Measurements from ENCODE around the gene VSX2. TPM values are rescaled to one million over a fixed set of nuclear protein-coding genes. Genes with fewer than 3 reads are reported as not detected.
"Not testable (repeated sequence)": the region's sequence is repeated elsewhere in the genome, so short reads cannot be mapped to it uniquely, and the experiment has no call there.

Gene VSX2
- total RNA-seq, 1 donor from 2014 or later: not detected

DNA sequence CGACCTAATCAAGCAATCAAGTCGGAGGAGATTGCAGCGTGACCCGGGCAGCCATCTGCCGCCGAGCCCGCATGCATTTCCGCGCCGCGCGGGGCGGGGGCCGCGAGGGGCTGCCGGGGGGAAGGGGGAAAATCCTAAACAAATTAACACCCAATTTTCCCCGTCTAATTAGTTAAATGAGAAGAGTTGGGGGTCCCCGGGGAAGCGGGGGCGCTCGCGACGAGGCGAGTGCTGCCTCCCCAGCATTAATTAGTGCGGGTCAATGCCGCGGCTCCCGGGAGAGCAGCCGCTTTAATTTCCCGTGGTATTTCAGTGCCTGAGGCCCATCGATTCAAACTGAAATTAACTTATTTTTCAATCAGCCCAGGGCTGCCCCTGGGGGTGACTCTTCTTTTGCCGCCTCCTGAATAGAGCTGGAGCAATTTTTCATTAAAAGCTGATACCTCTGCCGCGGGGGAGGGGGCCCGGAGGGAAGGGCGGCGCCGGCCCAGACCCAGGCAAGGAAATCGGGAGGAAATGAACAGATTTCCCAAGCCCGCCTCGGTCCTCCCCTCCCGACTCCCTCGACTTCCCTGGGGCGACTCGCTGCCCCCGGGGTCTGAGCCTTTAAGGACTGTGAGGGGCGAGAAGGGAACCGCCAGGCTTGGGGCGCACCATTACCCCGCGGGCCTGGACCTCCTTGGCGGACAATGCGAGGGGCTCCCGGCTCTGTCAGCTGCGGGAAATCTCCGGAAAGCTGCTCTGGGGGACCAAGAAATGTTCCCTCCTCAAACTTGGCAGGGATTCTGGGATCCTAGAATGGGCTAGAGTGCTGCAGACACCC lies 18.9 kb downstream of the VSX2 start:
- no peak for DNase-seq (ENCODE audit: extremely low read depth, low read depth, low spot score)

DNA sequence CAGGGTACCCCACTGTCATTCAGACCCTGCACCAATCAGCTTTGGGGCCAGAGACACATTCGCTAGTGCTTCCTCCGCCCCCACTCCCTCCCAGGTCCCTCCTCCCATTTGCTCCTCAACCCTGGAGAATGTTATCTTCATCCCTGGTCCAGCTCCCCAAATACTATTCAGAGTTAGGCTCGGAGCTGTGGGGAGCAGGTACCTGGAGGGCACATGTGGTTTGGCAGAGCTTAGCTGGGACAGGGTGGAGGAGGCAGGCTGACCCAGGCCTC lies 19.5 kb downstream of the VSX2 start:
- no peak for DNase-seq (ENCODE audit: extremely low read depth, low read depth, low spot score)

DNA sequence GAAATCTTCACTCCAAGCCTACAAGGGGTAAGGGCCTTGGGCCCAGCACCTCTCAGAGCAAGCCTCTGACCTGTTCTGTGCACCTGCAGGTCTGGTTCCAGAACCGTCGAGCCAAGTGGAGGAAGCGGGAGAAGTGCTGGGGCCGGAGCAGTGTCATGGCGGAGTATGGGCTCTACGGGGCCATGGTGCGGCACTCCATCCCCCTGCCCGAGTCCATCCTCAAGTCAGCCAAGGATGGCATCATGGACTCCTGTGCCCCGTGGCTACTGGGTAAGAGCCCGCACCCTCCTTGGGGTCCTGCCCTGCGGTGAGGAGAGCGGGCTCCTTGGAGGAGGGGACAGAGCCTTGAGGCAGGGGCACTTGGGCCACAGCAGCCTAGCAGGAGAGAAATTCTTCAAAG lies 20.3 kb downstream of the VSX2 start:
- no peak for DNase-seq (ENCODE audit: extremely low read depth, low read depth, low spot score)

DNA sequence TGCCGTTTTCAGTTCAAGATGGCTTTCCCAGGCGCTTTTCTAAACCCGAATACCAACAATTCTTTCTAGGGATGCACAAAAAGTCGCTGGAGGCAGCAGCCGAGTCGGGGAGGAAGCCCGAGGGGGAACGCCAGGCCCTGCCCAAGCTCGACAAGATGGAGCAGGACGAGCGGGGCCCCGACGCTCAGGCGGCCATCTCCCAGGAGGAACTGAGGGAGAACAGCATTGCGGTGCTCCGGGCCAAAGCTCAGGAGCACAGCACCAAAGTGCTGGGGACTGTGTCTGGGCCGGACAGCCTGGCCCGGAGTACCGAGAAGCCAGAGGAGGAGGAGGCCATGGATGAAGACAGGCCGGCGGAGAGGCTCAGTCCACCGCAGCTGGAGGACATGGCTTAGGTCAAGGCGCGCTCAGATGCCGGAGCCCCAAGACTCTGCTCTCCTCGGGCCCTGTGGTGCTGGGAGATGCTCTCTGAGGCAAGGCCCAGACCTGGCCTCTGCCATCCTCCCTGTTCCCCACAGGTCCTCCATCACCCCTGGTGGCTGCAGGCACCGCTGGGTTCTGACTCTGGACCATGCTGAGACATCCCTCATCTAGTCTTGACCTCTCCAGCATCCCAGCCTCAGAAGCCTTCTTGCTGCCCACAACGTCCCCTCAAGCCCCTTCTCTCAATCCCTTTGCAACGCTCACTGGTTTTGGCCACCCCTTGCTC lies 21.4 kb downstream of the VSX2 start:
- no peak for DNase-seq (ENCODE audit: extremely low read depth, low read depth, low spot score)

DNA sequence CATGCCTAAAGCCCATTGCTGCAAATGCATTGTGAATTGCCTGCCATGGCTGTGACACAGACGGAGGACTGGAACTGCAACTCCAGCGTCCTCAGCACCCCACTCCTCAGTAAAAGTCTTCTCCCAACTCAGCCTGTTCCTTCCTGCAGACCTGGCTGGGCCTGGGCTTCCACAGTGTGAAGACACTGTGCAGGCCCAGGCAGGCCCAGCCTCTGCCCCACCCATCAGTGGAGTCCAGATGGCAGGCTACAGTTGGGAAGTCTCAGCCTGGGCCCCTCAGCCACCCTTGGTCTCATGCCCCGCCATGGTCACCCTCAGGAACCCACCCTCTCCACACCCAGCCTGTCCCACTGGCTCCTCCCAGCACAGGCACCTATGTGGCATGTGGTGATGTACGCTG lies 22.0 kb downstream of the VSX2 start:
- DNase-seq (ENCODE audit: extremely low read depth, low read depth, low spot score): no peak

DNA sequence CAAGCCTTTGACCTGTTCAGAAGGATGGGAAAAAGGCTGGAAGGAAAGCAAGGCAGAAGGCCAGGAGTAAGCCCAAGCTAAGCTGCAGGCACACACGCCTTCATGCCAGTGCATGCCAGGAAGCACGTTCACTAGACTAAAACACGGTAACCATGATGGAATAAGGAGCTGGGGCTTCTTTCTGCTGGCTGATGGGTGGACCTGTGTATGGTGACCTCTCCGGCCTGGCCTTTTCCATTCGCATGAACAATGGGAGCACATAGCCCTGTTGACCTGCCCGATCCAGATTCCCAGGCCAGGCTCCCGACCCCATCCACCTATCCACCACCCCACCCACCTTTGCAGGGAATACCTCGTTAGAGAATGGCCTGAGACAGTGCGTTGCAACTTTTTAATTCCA lies 22.8 kb downstream of the VSX2 start:
- no peak for DNase-seq (ENCODE audit: extremely low read depth, low read depth, low spot score)

DNA sequence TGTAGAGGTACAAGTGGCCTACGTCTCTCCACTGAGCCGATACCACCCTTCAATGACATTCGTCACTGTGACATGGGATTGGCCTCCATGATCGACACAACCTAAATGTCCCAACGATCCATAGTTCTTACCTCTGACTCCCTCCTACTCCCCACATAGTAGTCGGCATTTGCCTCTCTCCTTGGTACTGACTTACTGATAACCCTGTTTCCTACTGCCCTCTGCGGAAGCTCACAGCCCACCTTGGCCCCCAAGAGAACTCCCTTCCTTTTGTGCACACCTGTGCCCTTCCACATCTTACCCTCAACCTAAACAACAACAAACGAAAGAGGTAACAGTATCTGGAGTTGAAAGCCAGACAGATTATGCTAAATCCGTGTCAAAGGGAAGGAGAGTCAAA lies 23.9 kb downstream of the VSX2 start:
- no peak for DNase-seq (ENCODE audit: extremely low read depth, low read depth, low spot score)

DNA sequence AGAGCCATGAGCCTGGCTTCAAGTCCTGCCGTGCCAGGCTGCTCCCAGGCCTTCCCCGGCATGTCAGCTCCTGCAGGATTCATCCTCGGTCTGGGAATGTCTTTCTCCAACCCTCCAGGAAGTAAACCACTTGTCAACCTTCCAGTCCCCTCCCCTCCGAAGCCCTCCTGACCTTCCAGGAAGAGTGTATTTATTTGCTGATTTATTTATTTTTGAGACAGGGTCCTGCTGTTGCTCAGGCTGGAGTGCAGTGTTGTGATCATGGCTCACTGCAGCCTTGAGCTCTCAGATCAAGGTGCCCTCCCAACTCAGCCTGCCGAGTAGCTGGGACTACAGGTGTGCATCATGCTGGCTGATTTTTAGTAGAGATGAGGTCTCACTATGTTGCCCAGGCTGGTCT lies 24.7 kb downstream of the VSX2 start:
- DNase-seq (ENCODE audit: extremely low read depth, low read depth, low spot score): no peak

DNA sequence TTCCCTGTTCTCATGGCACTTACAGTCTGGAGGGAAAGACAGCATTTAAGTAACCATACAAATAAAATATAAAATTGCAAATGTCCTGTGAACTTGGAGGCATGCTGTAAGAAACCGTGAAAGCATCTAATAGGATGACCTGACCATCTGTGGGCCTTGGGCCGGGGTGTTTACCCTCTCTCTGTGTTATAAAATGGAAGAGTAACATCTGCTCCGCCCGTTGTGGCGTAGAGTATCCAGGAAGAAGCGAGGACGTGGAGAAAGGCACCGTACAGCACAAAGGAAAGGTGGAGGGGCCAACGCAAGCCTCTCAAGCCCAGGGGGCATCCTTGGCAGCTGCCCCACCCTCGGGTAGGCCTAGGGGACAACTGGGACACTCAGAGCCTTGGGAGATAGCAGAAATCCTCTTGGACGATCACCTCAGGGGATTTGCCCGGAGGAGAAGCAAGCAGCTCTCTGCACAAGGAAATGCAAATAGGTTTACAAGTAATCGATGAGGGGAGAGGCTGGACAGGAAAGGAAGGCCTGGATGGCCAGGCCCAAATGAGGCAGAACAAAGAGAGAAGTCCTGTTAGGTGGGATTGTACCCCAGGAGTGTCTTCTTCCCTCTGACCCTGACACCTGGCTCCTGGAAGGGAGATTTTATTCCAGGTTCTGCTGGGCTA lies 26.2 kb downstream of the VSX2 start:
- no peak for DNase-seq (ENCODE audit: extremely low read depth, low read depth, low spot score)

DNA sequence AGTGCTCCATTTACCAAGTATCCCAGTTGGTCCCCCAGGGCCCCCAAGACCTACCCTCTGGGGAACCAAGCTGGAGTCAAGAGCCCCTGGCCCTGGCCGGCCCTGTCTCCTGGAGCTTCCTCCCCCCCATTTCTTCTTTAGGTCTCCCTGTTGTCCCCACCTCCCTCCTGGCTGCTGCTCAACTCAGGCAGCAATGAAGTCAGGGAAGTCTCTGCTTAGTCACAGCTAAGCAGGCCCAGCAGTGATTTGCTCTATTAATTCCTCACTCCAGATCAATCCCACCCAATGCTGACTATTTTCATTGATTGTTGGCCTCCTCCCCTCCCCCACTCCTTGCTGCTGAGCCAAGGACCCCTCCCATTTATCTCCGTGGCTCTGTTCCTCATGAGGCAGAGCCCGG lies 28.3 kb downstream of the VSX2 start:
- no peak for DNase-seq (ENCODE audit: extremely low read depth, low read depth, low spot score)

DNA sequence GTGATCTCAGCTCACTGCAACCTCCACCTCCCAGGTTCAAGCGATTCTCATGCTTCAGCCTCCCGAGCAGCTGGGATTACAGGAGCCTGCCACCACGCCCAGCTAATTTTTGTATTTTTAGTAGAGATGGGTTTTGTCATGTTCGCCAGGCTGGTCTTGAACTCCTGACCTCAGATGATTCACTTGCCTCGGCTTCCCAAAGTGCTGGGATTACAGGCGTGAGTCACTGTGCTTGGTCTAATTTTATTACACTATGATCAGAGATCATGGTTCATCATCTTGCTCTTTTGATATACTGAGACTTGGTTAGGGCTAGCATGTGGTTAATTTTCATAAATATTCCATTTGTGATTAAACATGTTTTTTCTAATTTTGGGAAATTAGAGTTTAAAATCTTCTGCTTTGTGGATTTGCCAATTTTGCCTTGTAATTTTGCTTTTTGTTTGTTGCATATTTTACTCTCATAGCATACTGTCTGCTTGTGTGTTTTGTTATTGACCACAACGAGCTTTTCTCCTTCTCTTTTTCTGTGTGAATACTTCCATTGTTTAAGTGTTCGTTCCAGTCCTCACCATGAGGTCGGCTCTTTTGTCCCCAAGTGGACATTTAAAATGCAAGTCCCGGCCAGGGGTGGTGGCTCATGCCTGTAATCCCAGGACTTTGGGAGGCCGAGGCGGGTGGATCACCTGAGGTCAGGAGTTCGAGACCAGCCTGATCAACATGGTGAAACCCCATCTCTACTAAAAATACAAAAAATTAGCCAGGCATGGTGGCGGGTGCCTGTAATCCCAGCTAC lies 31.3 kb downstream of the VSX2 start:
- not testable (repeated sequence) for DNase-seq (ENCODE audit: extremely low read depth, low read depth, low spot score)

DNA sequence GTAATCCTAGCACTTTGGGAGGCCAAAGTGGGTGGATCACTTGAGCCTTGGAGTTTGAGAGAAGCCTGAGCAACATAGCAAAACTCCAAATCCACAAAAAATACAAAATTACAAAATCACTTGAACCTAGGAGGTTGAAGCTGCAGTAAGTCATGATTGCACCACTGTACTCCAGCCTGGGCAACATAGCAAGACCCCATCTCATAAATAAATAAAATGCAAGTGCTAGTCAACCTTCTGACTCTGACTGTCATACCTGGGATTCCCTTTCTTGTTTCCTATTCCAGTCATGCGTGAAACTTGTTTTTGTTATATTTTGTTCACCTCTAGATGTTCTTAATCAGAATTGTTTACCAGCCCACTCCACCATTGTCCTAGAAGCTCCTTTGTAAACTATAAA lies 32.1 kb downstream of the VSX2 start:
- DNase-seq (ENCODE audit: extremely low read depth, low read depth, low spot score): no peak

DNA sequence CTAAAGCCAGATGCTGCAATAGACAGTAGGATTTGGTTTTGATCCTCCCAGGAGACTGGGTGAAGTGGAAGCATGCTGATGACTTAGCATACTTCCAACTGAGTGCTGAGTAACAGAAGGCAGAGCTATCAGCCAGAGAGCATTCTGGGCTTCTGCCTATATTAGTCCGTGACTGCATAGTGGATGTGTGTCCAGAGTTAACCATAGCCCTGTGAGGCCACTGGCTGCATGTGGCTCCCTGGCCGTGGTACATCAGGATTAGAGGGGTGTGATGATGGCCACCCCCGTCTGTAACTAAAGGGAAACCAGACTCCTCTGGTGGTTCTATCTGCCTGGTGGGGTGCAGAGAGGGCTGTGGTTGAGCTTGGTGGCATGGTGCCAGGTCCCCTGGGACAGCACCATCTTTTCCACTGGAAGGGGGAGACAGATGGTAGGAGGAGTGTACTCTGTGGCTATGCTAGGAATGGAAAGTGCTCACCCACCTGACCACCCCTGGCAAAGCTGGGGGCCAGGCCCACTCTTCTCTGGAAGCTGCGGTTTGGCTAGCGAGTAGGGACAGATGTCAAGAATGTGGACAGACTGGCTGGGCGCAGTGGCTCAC lies 36.1 kb downstream of the VSX2 start:
- no peak for DNase-seq (ENCODE audit: extremely low read depth, low read depth, low spot score)

DNA sequence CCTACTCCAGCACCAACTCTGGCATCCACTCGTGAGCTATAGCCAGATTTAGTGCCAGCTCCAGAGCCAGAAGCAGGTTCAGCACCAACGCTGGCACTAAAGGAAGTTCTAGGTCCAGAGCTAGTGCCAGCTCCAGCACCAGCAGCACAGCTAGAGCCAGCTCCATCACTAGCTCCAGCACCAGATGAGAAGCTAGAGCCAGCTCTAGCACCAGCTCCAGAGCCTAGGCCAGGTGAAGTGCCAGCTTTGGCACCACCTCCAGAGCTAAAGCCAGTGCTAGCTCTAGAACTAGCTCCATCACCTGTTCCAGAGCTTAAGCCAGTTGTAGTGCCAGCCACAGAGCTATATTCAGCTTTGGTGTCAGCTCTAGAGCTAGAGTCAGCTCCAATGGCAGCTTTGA lies 38.8 kb downstream of the VSX2 start:
- DNase-seq (ENCODE audit: extremely low read depth, low read depth, low spot score): no peak

DNA sequence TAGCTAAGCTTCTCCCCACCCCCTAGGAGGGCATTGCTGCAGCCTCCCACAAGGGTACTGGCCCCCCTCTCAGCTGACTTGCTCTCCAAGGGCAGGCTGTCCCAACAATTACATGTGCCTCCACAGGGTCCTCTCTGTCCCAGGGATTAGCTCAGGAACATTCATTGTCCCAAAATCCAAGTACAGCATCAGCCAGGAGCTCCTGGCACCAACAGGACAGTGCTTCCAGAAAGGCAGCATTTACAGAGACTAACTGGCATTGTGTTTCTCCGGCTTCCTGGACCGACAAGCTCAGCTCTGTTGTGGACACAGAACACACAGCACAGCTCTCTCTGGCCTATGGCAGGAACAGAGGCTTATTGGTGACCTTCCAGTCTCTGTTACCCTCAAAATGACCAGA lies 41.8 kb downstream of the VSX2 start:
- no peak for DNase-seq (ENCODE audit: extremely low read depth, low read depth, low spot score)

DNA sequence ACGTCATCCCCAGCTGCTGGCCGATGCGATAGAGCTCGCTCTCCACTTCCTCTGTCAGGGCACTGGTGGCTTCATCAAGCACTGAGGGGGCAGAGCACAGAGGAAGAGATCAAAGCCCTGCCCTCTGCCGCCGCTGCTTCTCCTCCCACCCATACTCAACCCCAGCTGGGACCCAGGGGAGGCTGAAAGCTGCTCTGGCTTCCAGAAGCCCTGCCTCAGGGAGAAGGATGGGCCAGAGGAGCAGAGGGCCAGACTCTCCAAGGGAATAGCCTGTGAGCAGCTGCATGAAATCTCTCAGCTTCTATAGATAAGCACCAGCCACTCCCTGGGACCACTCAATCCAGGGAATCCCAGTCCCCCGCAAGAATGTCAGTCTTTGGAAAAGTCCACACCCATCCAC lies 47.5 kb downstream of the VSX2 start:
- DNase-seq (ENCODE audit: extremely low read depth, low read depth, low spot score): no peak

DNA sequence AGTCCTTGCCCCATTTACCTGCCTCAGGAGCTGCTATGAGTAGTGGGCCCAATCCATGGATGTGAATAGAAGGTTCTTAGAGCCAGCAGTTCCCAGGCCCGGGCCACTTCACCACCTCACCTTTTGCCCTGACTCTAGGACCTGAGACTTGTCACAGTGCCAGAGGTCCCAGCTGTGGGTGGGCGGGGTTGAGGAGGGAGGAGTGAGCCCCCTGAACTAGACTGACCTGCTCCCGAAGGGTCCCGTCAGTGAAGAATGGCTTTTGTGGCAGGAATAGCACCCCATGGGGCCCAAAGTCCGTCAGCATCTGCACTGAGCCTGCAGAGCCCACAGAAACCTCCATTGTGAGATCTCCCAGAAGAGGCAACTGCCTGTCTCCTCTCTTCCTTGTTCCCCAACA lies 50.6 kb downstream of the VSX2 start:
- DNase-seq (ENCODE audit: extremely low read depth, low read depth, low spot score): no peak

DNA sequence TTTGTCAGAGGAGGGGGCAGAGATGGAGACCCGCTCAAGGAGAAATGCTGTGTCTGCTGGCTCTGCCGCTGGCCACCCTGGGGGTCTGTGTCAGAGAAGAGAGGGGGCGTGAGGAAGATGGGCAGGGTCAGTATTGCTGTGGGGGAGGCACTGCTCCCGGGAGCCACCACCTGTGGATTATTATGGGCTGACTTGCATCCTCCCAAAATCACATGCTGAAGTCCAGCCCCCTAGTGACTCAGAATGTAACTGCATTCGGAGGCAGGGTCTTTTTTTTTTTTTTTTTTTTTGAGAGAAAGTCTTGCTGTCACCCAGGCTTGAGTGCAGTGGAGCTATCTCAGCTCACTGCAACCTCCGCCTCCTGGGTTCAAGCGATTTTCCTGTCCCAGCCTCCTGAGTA lies 51.2 kb downstream of the VSX2 start:
- DNase-seq (ENCODE audit: extremely low read depth, low read depth, low spot score): no peak

DNA sequence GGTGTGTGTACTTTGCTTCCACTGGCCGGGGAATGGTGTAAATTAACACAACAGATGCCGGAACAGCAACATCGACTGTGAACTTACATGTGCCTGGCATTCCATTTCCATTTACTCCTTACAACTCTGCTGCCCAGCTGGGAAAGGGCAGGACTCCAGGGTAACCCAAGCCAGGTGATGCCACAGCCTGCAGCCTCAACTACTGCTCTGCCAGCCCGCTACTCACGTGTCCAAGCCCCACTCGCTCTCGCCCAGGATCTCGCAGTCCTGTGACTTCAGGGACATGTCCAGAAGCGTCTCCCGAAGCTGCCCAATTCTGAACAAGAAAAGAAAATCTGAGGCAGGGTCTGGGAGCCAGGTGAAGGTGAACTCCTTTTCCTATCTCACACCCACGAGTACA lies 52.8 kb downstream of the VSX2 start:
- DNase-seq (ENCODE audit: extremely low read depth, low read depth, low spot score): no peak

DNA sequence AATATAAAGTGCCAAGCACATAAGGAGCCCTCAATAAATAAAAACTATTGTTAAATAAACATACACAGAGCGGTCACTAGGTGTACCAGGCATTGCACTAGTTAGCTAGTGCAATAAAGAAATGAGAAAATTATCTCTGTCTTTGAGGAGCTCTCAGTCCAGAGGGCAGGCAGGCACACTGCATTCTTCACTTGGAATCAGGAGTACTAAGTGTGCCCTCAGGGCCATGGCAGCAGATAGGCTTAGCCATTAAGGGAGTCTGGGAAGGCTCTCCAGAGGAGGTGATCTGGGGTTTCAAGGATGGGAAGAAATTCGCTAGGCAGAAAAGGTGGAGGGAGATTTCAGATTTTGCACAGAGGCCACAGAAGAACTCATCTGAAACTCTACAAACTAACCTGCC lies 54.4 kb downstream of the VSX2 start:
- no peak for DNase-seq (ENCODE audit: extremely low read depth, low read depth, low spot score)

DNA sequence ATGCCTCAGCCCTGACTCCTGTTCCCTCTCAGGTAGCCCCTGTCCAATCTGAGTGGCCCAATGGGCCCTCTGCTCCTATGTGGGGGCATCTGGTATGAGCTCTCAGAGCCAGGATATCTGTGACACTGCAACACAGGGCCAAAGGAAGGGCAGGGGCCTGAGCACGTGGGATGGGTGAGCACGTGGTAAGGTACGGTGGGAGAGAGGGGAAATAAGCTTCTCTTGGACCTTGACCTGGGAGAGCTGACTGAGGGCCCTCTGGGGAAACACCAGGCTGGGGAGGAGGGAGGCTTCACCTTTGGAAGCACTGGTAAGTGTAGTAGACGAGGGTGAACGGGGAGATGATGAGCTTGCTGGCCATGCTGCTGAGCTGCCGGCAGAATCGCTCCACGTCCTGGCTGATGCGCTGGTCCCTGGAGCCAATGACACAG lies 56.8 kb downstream of the VSX2 start:
- no peak for DNase-seq (ENCODE audit: extremely low read depth, low read depth, low spot score)
